PFSK-1 (cell line): ENCODE data around the gene SHCBP1.

Source experiments
- FOXP2 ChIP-seq: optimal IDR thresholded peaks from 2 replicates; pipeline ENCODE3; 2011; ENCODE audit warnings: borderline replicate concordance, control low read depth, inconsistent platforms; ENCODE audit not compliant: insufficient read depth; ENCODE audit errors: extremely low read length, extremely low read depth
- POLR2AphosphoS5 ChIP-seq: IDR thresholded peaks from 2 replicates; pipeline ENCODE4 v1.6.1; 2012; ENCODE audit warnings: low read depth, mild to moderate bottlenecking, control low read depth, low read length, moderate library complexity
- SIN3A ChIP-seq: IDR thresholded peaks from 2 replicates; pipeline ENCODE4 v1.6.1; 2012; ENCODE audit warnings: mild to moderate bottlenecking, low read length, moderate library complexity, borderline replicate concordance; ENCODE audit not compliant: insufficient read depth
- TAF1 ChIP-seq: IDR thresholded peaks from 2 replicates; pipeline ENCODE4 v1.6.1; 2012; ENCODE audit warnings: low read length, control low read depth, borderline replicate concordance; ENCODE audit not compliant: insufficient read depth
- TF ChIP-seq, protein P1 (sequence below), 2 experiments: IDR thresholded peaks; 2 replicates each; pipeline versions ENCODE4 v1.6.1 to v1.8.0; 2011 to 2012; ENCODE audit warnings: low read depth in 2 of 2, low read length in 2 of 2, control low read depth in 1 of 2, inconsistent platforms in 1 of 2, mild to moderate bottlenecking in 1 of 2, moderate library complexity in 1 of 2; ENCODE audit not compliant: insufficient read depth in 1 of 2

Gene SHCBP1

DNA sequence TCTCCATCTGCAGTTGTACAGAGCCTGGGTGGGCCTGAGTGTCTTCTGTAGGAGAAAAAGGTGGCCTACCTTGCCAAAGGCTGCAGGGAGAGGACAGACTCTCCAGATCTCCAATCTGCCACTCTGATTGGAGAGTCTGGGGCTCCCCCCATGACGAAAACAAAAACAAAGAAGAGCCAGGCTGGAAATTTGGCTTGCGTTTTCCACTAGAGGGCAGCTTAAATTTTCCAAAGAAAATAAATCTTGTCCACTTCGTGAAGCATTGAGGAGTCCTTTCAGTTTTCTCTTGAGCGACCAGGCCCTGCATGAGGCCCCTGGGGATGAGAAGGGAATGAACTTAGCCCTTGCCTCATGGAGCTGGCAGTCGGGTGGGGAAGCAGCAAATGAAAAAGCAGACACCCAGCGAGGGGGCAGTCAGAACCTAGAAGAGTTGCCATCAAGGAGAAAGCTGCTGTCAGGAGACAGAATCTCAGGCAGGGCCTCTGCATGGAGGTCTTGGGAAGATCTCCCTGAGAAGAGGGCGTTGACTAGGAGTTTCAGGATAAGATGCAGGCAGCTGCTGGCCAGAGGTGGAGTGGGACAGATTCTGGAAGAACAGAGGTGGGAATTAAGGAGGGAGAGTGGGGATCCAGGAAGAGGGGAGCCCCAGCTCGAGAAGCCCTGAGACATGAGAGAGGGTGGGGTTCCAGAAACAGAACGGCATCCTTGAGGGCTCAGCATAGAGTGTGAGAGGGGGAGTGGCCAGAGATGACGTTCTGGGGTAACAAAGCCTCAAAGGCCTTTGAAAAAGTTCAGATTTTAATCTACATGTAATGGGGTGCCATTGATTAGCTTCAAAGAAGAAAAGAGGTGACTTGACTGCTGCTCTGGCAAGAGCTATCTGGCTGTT is 8.4 kb upstream of the SHCBP1 start:
- TF ChIP-seq SIN3A (no peak), POLR2AphosphoS5 (no peak), FOXP2 (no peak), TAF1 (no peak)
- TF ChIP-seq, protein P1, sequence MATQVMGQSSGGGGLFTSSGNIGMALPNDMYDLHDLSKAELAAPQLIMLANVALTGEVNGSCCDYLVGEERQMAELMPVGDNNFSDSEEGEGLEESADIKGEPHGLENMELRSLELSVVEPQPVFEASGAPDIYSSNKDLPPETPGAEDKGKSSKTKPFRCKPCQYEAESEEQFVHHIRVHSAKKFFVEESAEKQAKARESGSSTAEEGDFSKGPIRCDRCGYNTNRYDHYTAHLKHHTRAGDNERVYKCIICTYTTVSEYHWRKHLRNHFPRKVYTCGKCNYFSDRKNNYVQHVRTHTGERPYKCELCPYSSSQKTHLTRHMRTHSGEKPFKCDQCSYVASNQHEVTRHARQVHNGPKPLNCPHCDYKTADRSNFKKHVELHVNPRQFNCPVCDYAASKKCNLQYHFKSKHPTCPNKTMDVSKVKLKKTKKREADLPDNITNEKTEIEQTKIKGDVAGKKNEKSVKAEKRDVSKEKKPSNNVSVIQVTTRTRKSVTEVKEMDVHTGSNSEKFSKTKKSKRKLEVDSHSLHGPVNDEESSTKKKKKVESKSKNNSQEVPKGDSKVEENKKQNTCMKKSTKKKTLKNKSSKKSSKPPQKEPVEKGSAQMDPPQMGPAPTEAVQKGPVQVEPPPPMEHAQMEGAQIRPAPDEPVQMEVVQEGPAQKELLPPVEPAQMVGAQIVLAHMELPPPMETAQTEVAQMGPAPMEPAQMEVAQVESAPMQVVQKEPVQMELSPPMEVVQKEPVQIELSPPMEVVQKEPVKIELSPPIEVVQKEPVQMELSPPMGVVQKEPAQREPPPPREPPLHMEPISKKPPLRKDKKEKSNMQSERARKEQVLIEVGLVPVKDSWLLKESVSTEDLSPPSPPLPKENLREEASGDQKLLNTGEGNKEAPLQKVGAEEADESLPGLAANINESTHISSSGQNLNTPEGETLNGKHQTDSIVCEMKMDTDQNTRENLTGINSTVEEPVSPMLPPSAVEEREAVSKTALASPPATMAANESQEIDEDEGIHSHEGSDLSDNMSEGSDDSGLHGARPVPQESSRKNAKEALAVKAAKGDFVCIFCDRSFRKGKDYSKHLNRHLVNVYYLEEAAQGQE (IDR thresholded peaks at IDR 0.05; ENCODE audit: insufficient read depth in 1 of 2, low read depth in 2 of 2, low read length in 2 of 2): no peak

DNA sequence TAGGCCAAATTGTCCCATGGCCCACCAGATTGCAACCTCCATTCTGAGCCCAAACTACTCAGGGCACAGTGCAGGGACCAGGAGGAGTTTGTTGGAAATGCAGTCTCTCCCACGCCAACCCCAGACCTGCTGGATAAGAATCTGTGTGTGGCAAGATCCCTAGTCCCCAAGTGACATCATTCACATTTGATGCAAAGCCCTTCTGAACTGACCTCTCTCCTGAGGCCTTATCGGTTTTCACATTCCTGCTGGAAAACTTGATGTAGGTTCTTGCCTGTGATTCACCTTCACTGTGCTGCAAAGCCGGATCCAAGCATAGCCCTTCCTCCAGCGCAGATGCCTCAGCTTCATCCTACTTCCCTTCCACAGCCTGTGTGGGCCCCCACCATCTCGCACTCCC is 6.6 kb upstream of the SHCBP1 start:
- no peak for TF ChIP-seq TAF1
- TF ChIP-seq, protein P1 (IDR thresholded peaks at IDR 0.05; ENCODE audit: insufficient read depth in 1 of 2, low read depth in 2 of 2, low read length in 2 of 2): no peak
- TF ChIP-seq POLR2AphosphoS5: no peak
- no peak for TF ChIP-seq FOXP2
- TF ChIP-seq SIN3A: no peak

DNA sequence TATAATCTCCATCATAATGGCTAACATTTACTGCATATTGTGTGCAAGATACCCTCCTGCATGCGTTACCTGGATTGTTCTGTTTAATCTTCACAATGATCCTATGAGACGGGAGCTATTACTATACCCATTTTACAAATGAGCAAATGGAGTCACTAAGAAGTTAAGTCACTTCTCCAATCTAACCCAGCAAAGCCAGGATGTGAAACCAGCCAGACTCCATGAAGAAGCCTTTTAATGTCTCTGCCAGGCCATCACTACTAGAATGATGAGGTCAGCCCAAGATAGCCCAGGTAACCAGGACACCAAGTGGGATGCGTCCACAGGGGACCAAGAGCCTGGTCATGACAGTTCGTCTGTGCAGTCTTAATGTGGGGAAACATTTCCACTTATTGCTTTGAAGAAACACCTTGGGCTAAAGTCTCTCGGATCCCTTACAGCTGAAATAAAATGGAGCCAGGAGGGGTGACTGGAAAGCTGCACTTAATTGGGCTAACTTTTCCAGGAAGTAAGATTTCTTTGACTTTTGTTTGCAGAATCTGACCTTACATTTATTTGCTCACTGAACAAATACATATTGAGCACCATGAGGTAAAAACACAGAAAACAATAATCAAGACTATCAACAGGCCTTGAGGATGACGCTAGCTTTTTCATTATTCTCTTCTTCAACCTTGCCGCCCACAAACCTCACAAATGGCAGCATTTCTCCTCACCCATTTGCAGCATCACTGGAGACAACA is 926 bp upstream of the SHCBP1 start:
- TF ChIP-seq SIN3A (no peak), TAF1 (no peak)
- TF ChIP-seq, protein P1 (IDR thresholded peaks at IDR 0.05; ENCODE audit: insufficient read depth in 1 of 2, low read depth in 2 of 2, low read length in 2 of 2): no peak

DNA sequence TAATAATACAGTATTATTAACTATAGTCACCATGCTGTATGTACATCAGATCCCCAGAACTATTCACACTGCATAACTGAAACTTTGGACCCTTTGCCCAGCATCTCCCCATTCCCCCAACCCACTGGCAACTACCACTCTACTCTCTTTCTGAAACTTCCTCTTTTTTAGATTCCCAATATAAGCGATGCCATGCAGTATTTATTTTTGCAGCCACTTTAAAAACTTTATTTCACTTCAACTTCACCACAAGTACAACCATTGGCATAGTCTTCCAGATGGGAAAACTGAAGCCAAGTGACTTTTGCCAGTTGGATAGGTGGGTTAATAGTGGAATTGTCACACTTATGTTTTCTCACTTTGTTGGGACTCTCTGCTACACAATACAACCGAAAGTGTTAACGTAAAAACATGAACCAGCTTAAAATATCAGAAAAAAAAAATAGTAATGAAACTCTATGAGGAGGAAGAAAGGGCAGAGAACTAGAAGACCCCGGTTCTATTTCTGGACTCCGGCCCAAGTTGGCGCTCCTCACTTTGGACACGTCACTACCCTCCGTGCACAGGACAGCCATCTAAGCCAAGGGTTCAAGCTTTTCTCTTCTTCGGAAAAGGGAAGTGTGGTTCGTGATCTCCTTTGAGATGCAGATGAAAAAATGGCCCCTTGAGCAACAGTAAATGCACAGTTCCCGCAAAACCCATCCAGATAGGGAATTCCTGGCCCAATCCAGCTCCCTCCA is 743 bp downstream of the SHCBP1 start:
- TF ChIP-seq TAF1 (no peak), FOXP2 (no peak), SIN3A (no peak), POLR2AphosphoS5 (no peak)
- TF ChIP-seq, protein P1 (IDR thresholded peaks at IDR 0.05; ENCODE audit: insufficient read depth in 1 of 2, low read depth in 2 of 2, low read length in 2 of 2): no peak
